HepG2 (cell line): ENCODE measurements around the gene ADRM1. TPM values are rescaled to one million over a fixed set of nuclear protein-coding genes. Genes with fewer than 3 reads are reported as not detected.

Experiments
- AFF4 ChIP-seq: sonication (generic); formaldehyde crosslinking; IDR thresholded peaks from 2 replicates; pipeline ENCODE4 v1.4.0; 2020; ENCODE audit warnings: missing genetic modification reagents
- BRF2 ChIP-seq: sonication (generic); formaldehyde crosslinking; IDR thresholded peaks from 2 replicates; pipeline ENCODE4 v1.8.1; 2022; ENCODE audit warnings: mild to moderate bottlenecking, missing genetic modification reagents
- DZIP1 ChIP-seq: sonication (generic); formaldehyde crosslinking; IDR thresholded peaks from 2 replicates; pipeline ENCODE4 v1.5.0; 2020; ENCODE audit warnings: mild to moderate bottlenecking, missing genetic modification reagents
- FIP1L1 ChIP-seq: fragments of 200-400 bp; formaldehyde crosslinking; IDR thresholded peaks from 2 replicates; pipeline ENCODE4 v1.6.1; 2018; ENCODE audit warnings: low read depth, mild to moderate bottlenecking, low read length, moderate library complexity, borderline replicate concordance; ENCODE audit not compliant: insufficient read depth
- FLYWCH1 ChIP-seq: sonication (generic); formaldehyde crosslinking; IDR thresholded peaks from 2 replicates; pipeline ENCODE4 v1.8.1; 2023; ENCODE audit warnings: mild to moderate bottlenecking, missing genetic modification reagents
- HMG20B ChIP-seq: conservative IDR thresholded peaks from 2 replicates; pipeline ENCODE4 v1.6.1; 2016; ENCODE audit warnings: missing genetic modification reagents, missing compliant biosample characterization
- IRF1 ChIP-seq: sonication (generic); formaldehyde crosslinking; IDR thresholded peaks from 2 replicates; pipeline ENCODE4 v1.4.0; 2020; ENCODE audit warnings: low read depth, mild to moderate bottlenecking, missing genetic modification reagents
- MTA3 ChIP-seq: sonication (generic); formaldehyde crosslinking; IDR thresholded peaks from 2 replicates; pipeline ENCODE4 v1.4.0; 2020; ENCODE audit warnings: missing genetic modification reagents
- MYC ChIP-seq: sonication (generic); formaldehyde crosslinking; IDR thresholded peaks from 2 replicates; pipeline ENCODE4 v1.9.0; 2021; ENCODE audit warnings: missing genetic modification reagents, borderline replicate concordance
- PHF8 ChIP-seq: sonication (generic); formaldehyde crosslinking; IDR thresholded peaks from 2 replicates; pipeline ENCODE4 v1.5.0; 2020; ENCODE audit warnings: missing genetic modification reagents
- RBFOX2 ChIP-seq: fragments of 200-400 bp; formaldehyde crosslinking; IDR thresholded peaks from 2 replicates; pipeline ENCODE4 v1.6.1; 2017; ENCODE audit warnings: low read depth, mild to moderate bottlenecking, low read length
- SYNCRIP ChIP-seq: fragments of 200-400 bp; formaldehyde crosslinking; IDR thresholded peaks from 2 replicates; pipeline ENCODE4 v1.6.1; 2018; ENCODE audit warnings: mild to moderate bottlenecking, low read depth, low read length; ENCODE audit not compliant: insufficient read depth
- ZBTB25 ChIP-seq: IDR thresholded peaks from 2 replicates; pipeline ENCODE4 v1.6.1; 2018; ENCODE audit warnings: missing genetic modification reagents
- ZFX ChIP-seq: sonication (generic); formaldehyde crosslinking; IDR thresholded peaks from 2 replicates; pipeline ENCODE4 v1.4.0; 2020; ENCODE audit warnings: mild to moderate bottlenecking, low read depth, missing genetic modification reagents, moderate library complexity
- ZIK1 ChIP-seq: sonication (generic); formaldehyde crosslinking; IDR thresholded peaks from 2 replicates; pipeline ENCODE4 v1.5.0; 2020; ENCODE audit warnings: mild to moderate bottlenecking, low read depth, missing genetic modification reagents, borderline replicate concordance
- ZNF24 ChIP-seq: fragments of 450-650 bp; IDR thresholded peaks from 2 replicates; pipeline ENCODE4 v1.6.1; 2017; ENCODE audit warnings: antibody characterized with exemption, mild to moderate bottlenecking
- ZNF263 ChIP-seq: sonication (generic); formaldehyde crosslinking; IDR thresholded peaks from 2 replicates; pipeline ENCODE4 v1.4.0; 2020; ENCODE audit warnings: missing genetic modification reagents
- ZNF274 ChIP-seq: sonication (generic); formaldehyde crosslinking; IDR thresholded peaks from 2 replicates; pipeline ENCODE4 v1.5.1; 2020; ENCODE audit warnings: mild to moderate bottlenecking, missing genetic modification reagents
- ZNF652 ChIP-seq: IDR thresholded peaks from 2 replicates; pipeline ENCODE4 v1.6.1; 2016; ENCODE audit warnings: low read depth, borderline replicate concordance
- ZSCAN21 ChIP-seq: sonication (generic); formaldehyde crosslinking; IDR thresholded peaks from 2 replicates; pipeline ENCODE4 v1.8.0; 2022; ENCODE audit warnings: mild to moderate bottlenecking, missing genetic modification reagents, moderate library complexity, borderline replicate concordance
- polyA plus RNA-seq, 8 experiments: library from polyadenylated mRNA; depleted of rRNA in 3 of 8; stranded (reverse) in 7 of 8; unstranded in 1 of 8; fragments of >200 nt; fragmentation: Illumina TruSeq in 4 of 8; extraction: Trizol in 4 of 8; gene quantifications; 2 replicates each; pipeline versions ENCODE4 v1.2.1 to v1.2.3, GENCODE V29; 2011 to 2016; ENCODE audit warnings: low read depth in 4 of 8, missing spikeins in 1 of 8, mixed read lengths in 1 of 8; ENCODE audit not compliant: insufficient read depth in 1 of 8
- total RNA-seq, 5 experiments: library from RNA; depleted of rRNA; stranded (reverse); fragments of >200 nt; fragmentation: Illumina TruSeq; extraction: Trizol; gene quantifications; 2 replicates each; pipeline ENCODE4 v1.2.3, GENCODE V29; 2016; ENCODE audit warnings: low read depth in 1 of 5

Gene ADRM1
- total and polyA plus RNA-seq, 2 of the 13 experiments (the other 11 are each of a cell fraction or from before 2014, with no cell fraction given): 92.9 to 154 TPM

- TF ChIP-seq ZBTB25 (CRISPR knock-in tag) (no peak), RBFOX2 (peak; percentile 30; the same call in 1 of the 2 replicates), SYNCRIP (no peak), ZNF263 (CRISPR knock-in tag) (peak; percentile 87), MTA3 (CRISPR knock-in tag) (no peak), PHF8 (CRISPR knock-in tag) (no peak), HMG20B (CRISPR knock-in tag) (no peak), ZIK1 (no peak), ZNF274 (no peak), ZNF24 (no peak), FIP1L1 (no peak), MYC (CRISPR knock-in tag) (0 out of 2 replicates have a peak, but pooled peaks have one; percentile 8), AFF4 (no peak), ZFX (no peak), DZIP1 (CRISPR knock-in tag) (no peak), ZSCAN21 (CRISPR knock-in tag) (no peak), ZNF652 (CRISPR knock-in tag) (no peak), IRF1 (CRISPR knock-in tag) (no peak), BRF2 (CRISPR knock-in tag) (no peak), FLYWCH1 (CRISPR knock-in tag) (no peak)
These were observed 53.2 kb downstream of the ADRM1 start (continued) for GRCh38 chr20:62355878-62356588.
